ENCODE measurements around the gene EIF4G3. TPM values are rescaled to one million over a fixed set of nuclear protein-coding genes. Genes with fewer than 3 reads are reported as not detected.

The EIF4G3 gene
- polyA plus RNA-seq, 1 of the 3 experiments (the other 2 are of a cell fraction), result 32.0 TPM

DNA sequence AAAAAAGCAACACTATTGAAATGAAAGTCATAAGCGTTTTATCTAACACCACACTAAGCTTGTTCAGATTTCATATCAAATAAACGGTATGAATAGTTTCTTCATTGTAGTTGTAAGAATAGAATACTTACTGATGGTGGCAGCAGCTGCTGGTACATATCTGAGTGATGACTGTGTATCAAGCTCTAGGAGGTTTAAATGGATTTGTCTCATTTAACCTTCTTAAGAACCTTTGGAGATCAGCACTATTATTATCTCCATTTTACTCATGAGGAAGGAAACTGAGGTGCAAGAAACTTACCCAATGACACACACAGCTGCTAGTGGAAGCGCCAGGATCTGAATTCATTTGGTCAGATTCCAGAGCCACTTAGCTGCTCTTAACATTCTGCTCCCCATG, 104.0 kb downstream of the EIF4G3 start:
- H3K9me2 ChIP-seq, result no peaks in the 10 kb centered on the region
- H3K79me2 ChIP-seq (ENCODE audit: insufficient read depth), result peaks cover 72% of the 10 kb centered on the region
- H3K27ac ChIP-seq (ENCODE audit: low read depth in 2 of 2, low read length in 1 of 2), result peak overlapping the region in 1 of 2 experiments; percentile 32; a peak in 1 of 4 replicates
- peaks cover 8 to 34% of the 10 kb centered on the region in 2 experiments; a peak in 3 of 4 replicates for H3K4me1 ChIP-seq (ENCODE audit: control insufficient read depth in 1 of 2, insufficient read depth in 2 of 2, low read depth in 1 of 2, low read length in 1 of 2)
- CTCF ChIA-PET, result interaction anchor here (0.6 to 2.4 kb wide), 3 partner anchors 28 to 90 kb away, joined by 3 to 5 read pairs (median 4); no protein-coding TSS in a partner anchor
- no peaks in the 10 kb centered on the region for H3K9me3 ChIP-seq
- no peak overlapping the region for H3K9ac ChIP-seq
- H3K4me2 ChIP-seq, result no peak overlapping the region
- no peaks in the 10 kb centered on the region for H3K27me3 ChIP-seq (ENCODE audit: insufficient read depth)
- WGBS (ENCODE audit: low lambda C conversion rate), result 82% methylated on average over 3 of the region's 3 CpGs
- H4K20me1 ChIP-seq (ENCODE audit: insufficient read depth), result peaks cover 6% of the 10 kb centered on the region; the same call in 1 of the 2 replicates
- H3K4me3 ChIP-seq (ENCODE audit: low read depth in 2 of 2, low read length in 1 of 2), result no peak overlapping the region
- POLR2A ChIA-PET, result no interaction called here
- no peak for DNase-seq
- H3K36me3 ChIP-seq (replicated peaks in 1 of 2; ENCODE audit: control insufficient read depth in 1 of 2, insufficient read depth in 2 of 2, low read length in 1 of 2), result peaks cover 0 to 10% of the 10 kb centered on the region in 2 experiments
- H2AFZ ChIP-seq (ENCODE audit: low read depth), result no peak overlapping the region
- TF ChIP-seq FOSL2 (IDR thresholded peaks at IDR 0.05; ENCODE audit: borderline replicate concordance, low read depth) (peak; percentile 39; the same call in 1 of the 2 replicates), NFIC (IDR thresholded peaks at IDR 0.05; ENCODE audit: borderline replicate concordance) (no peak), RXRA (IDR thresholded peaks at IDR 0.05; ENCODE audit: borderline replicate concordance, low read depth) (no peak), TCF12 (IDR thresholded peaks at IDR 0.05) (peak; percentile 5; the same call in 1 of the 2 replicates), SIN3A (IDR thresholded peaks at IDR 0.05; ENCODE audit: borderline replicate concordance, low read depth, low read length) (no peak), JUND (IDR thresholded peaks at IDR 0.05) (peak; percentile 30; the same call in 1 of the 2 replicates), POLR2AphosphoS5 (IDR thresholded peaks at IDR 0.05; ENCODE audit: low read depth, low read length) (no peak)
- TF ChIP-seq, protein P1, sequence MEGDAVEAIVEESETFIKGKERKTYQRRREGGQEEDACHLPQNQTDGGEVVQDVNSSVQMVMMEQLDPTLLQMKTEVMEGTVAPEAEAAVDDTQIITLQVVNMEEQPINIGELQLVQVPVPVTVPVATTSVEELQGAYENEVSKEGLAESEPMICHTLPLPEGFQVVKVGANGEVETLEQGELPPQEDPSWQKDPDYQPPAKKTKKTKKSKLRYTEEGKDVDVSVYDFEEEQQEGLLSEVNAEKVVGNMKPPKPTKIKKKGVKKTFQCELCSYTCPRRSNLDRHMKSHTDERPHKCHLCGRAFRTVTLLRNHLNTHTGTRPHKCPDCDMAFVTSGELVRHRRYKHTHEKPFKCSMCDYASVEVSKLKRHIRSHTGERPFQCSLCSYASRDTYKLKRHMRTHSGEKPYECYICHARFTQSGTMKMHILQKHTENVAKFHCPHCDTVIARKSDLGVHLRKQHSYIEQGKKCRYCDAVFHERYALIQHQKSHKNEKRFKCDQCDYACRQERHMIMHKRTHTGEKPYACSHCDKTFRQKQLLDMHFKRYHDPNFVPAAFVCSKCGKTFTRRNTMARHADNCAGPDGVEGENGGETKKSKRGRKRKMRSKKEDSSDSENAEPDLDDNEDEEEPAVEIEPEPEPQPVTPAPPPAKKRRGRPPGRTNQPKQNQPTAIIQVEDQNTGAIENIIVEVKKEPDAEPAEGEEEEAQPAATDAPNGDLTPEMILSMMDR (IDR thresholded peaks at IDR 0.05), result peak; percentile 24
- peaks cover 38% of the 10 kb centered on the region for H3F3A ChIP-seq (replicated peaks; ENCODE audit: insufficient read depth)

DNA sequence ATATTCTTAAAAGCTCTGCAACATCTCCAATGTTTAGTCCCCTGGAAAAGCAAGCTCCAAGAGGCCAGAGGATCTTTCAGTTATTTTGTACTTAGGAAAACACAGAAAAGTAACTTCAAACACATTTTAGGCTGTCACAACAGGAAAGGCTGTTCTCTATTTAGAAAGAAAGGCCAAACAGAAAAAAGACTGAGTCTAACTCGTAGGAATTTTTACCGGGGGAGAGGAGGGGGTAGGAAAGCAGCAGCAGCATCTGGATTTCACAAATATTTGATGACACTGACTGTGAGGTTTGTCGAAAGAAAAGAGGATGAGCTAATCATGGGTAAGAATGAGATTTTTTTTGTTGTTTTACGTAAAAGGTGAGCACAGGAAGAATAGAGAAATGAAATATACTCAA, 107.1 kb downstream of the EIF4G3 start:
- DNase-seq, result no peak
- peaks cover 8 to 38% of the 10 kb centered on the region in 2 experiments; a peak in 3 of 4 replicates for H3K4me1 ChIP-seq (ENCODE audit: control insufficient read depth in 1 of 2, insufficient read depth in 2 of 2, low read depth in 1 of 2, low read length in 1 of 2)
- H3K4me3 ChIP-seq (ENCODE audit: low read depth in 2 of 2, low read length in 1 of 2), result no peak overlapping the region
- peak overlapping the region; percentile 49 for H3K4me2 ChIP-seq
- 11% methylated on average over 4 of the region's 4 CpGs for WGBS (ENCODE audit: low lambda C conversion rate)
- H3K79me2 ChIP-seq (ENCODE audit: insufficient read depth), result peaks cover 64% of the 10 kb centered on the region
- TF ChIP-seq TEAD4 (IDR thresholded peaks at IDR 0.05; ENCODE audit: borderline replicate concordance, insufficient read depth) (0 out of 2 replicates have a peak, but pooled peaks have one; percentile 37), FOXJ3 (CRISPR knock-in tag; IDR thresholded peaks at IDR 0.05) (no peak), POLR2AphosphoS5 (IDR thresholded peaks at IDR 0.05; ENCODE audit: low read depth, low read length) (no peak), FOSL2 (IDR thresholded peaks at IDR 0.05; ENCODE audit: borderline replicate concordance, low read depth) (peak; percentile 22; the same call in 1 of the 2 replicates), TCF12 (IDR thresholded peaks at IDR 0.05) (peak; percentile 66; the same call in 1 of the 2 replicates), ELF1 (IDR thresholded peaks at IDR 0.05) (no peak), JUND (IDR thresholded peaks at IDR 0.05) (0 out of 2 replicates have a peak, but pooled peaks have one; percentile 20), GABPA (IDR thresholded peaks at IDR 0.05; ENCODE audit: low read depth) (no peak), GATA2 (CRISPR knock-in tag; IDR thresholded peaks at IDR 0.05) (no peak), MXI1 (IDR thresholded peaks at IDR 0.05; ENCODE audit: low read depth, low read length) (no peak)
- TF ChIP-seq, protein P2, sequence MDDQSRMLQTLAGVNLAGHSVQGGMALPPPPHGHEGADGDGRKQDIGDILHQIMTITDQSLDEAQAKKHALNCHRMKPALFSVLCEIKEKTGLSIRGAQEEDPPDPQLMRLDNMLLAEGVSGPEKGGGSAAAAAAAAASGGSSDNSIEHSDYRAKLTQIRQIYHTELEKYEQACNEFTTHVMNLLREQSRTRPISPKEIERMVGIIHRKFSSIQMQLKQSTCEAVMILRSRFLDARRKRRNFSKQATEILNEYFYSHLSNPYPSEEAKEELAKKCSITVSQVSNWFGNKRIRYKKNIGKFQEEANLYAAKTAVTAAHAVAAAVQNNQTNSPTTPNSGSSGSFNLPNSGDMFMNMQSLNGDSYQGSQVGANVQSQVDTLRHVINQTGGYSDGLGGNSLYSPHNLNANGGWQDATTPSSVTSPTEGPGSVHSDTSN (IDR thresholded peaks at IDR 0.05), result no peak
- TF ChIP-seq, protein P3, sequence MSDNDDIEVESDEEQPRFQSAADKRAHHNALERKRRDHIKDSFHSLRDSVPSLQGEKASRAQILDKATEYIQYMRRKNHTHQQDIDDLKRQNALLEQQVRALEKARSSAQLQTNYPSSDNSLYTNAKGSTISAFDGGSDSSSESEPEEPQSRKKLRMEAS (IDR thresholded peaks at IDR 0.05; ENCODE audit: low read depth), result no peak
- H3K27me3 ChIP-seq (ENCODE audit: insufficient read depth), result no peaks in the 10 kb centered on the region
- CTCF ChIA-PET, result no interaction called here
- H2AFZ ChIP-seq (ENCODE audit: low read depth), result no peak overlapping the region
- H3K27ac ChIP-seq (ENCODE audit: low read depth in 2 of 2, low read length in 1 of 2), result peak overlapping the region; percentile 48 to 77; a peak in 3 of 4 replicates
- H4K20me1 ChIP-seq (ENCODE audit: insufficient read depth), result peaks cover 13% of the 10 kb centered on the region; the same call in 1 of the 2 replicates
- POLR2A ChIA-PET, result no interaction called here
- peaks cover 0 to 3% of the 10 kb centered on the region in 2 experiments for H3K36me3 ChIP-seq (replicated peaks in 1 of 2; ENCODE audit: control insufficient read depth in 1 of 2, insufficient read depth in 2 of 2, low read length in 1 of 2)
- no peaks in the 10 kb centered on the region for H3K9me3 ChIP-seq
- H3K9me2 ChIP-seq, result no peaks in the 10 kb centered on the region
- H3K9ac ChIP-seq, result no peak overlapping the region; the same call in 1 of the 2 replicates
- peaks cover 25% of the 10 kb centered on the region for H3F3A ChIP-seq (replicated peaks; ENCODE audit: insufficient read depth)
